LNCaP clone FGC (cell line): ENCODE data around the gene CCDC187.

Experiments used
- DNase-seq: peaks from one replicate; pipeline ENCODE4 v3.0.0-alpha.2; 2011; ENCODE audit warnings: low read depth
- H3K4me3 ChIP-seq: 2 replicates; pipeline ENCODE4 v1.5.1; 2011; ENCODE audit warnings: mild to moderate bottlenecking, low read depth, low read length, control low read depth
- TF ChIP-seq, protein P1 (sequence below): IDR thresholded peaks from 2 replicates; pipeline ENCODE4 v1.5.1; 2012; ENCODE audit warnings: mild to moderate bottlenecking; ENCODE audit not compliant: control insufficient read depth, insufficient read depth; ENCODE audit errors: extremely low read depth

CCDC187 gene

DNA sequence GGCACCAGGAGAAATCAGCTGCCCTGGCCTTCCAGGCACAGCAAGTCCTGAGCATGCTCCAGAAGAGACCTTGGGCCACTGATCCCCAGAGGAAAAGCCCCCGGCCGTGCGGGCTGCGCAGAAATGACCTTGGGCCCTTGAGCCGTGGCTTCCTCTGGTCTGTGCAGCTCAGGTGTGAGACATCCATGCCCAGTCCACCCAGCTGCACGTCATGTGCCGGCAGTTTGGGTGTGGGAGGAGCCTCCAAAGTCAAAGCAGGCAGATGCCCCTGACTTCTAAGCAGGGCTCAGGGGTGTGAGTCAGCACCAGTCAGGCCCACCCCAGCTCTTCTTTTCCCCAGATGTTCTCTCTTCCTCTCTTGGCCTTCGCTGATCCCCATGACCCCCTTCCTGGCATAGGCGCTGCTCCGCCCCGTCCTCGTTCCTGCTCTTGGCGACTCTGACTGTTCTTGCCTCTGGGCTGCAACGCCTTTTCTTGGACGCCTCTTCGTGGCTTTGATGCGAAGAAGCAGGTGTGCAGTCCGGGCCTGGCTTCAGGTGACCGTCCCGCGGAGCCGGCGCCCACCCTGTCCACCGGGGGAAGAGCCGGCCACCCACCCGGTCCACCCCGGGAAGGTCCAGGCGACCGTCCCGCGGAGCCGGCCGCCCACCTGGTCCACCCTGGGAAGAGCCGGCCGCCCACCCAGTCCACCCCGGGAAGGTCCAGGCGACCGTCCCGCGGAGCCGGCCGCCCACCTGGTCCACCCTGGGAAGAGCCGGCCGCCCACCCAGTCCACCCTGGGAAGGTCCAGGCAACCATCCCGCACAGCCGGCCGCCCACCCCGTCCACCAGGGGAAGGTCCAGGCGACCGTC is 52.4 kb downstream of the CCDC187 start:
- TF ChIP-seq, protein P1, sequence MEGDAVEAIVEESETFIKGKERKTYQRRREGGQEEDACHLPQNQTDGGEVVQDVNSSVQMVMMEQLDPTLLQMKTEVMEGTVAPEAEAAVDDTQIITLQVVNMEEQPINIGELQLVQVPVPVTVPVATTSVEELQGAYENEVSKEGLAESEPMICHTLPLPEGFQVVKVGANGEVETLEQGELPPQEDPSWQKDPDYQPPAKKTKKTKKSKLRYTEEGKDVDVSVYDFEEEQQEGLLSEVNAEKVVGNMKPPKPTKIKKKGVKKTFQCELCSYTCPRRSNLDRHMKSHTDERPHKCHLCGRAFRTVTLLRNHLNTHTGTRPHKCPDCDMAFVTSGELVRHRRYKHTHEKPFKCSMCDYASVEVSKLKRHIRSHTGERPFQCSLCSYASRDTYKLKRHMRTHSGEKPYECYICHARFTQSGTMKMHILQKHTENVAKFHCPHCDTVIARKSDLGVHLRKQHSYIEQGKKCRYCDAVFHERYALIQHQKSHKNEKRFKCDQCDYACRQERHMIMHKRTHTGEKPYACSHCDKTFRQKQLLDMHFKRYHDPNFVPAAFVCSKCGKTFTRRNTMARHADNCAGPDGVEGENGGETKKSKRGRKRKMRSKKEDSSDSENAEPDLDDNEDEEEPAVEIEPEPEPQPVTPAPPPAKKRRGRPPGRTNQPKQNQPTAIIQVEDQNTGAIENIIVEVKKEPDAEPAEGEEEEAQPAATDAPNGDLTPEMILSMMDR, result no peak
- DNase-seq, result no peak
- no peak overlapping the region for H3K4me3 ChIP-seq

GRCh38 chr9:136250676-136251075 is 53.2 kb downstream of the CCDC187 start:
- TF ChIP-seq, protein P1, result no peak
- DNase-seq, result no peak
- no peak overlapping the region for H3K4me3 ChIP-seq

GRCh38 chr9:136249877-136250559 is 53.9 kb downstream of the CCDC187 start:
- no peak overlapping the region for H3K4me3 ChIP-seq
- no peak for DNase-seq
- TF ChIP-seq, protein P1, result no peak

GRCh38 chr9:136248951-136249876 is 54.7 kb downstream of the CCDC187 start:
- DNase-seq, result no peak
- no peak overlapping the region for H3K4me3 ChIP-seq
- TF ChIP-seq, protein P1, result no peak

DNA sequence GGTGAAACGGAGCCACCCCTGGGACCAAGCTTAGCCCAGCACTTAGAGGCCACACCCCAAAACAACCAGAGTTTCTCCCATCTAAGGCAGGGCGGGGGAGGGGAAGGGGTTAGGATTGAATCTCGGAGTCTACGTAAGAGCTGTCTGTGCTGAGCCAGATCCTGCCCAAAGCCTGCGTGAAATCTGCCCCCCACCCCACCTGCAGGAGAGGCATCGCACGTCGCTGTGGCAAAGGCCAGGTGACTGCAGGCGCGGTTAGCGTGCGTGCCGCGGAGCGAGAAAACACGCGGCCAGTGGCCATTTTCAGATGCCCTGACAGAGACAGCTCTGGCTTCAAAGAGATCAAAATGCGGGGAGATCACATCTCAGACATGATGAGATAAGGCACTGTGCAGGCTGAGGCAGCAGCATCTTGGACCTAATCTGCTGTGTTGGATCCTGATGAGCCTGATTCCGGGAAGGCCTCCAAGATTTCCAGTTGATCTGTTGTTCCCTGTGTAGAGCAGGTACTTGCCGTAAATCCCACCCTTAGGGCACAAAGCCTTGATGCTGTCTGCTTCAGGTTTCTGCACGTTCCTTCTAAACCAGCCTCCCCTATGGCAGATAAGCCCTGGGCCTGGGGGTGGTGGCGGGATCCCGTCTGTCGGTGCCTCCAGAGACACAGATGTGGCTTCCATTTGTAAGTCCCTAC is 55.8 kb downstream of the CCDC187 start:
- TF ChIP-seq, protein P1, result no peak
- DNase-seq, result no peak
- no peak overlapping the region for H3K4me3 ChIP-seq

DNA sequence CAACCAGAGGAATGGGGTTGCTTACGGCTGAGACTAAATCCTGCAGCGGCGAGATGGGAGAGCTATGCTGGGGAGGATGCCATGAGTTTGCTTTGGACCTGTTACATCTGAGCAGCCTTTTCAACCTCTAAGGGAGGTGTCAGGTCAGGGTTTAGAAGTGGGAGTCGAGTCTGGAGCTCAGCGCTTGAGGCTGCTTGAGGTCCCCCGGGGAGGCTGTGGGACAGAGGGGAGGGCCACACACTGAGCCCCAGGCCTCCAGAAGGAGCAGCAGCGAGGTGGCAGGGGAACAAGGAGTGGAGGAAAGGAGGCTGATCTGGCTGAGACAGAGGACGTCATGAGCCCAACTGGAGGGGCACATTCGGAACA is 56.4 kb downstream of the CCDC187 start:
- DNase-seq, result no peak
- TF ChIP-seq, protein P1, result no peak
- no peak overlapping the region for H3K4me3 ChIP-seq
